GM19455 (cell line): ENCODE measurements around the gene CAB39.

ENCODE experiments used
- ATAC-seq: cut with Tn5 transposase; IDR thresholded peaks from one replicate; pipeline ENCODE4 v1.9.1; 2021; ENCODE audit not compliant: unreplicated experiment

The CAB39 gene

GRCh38 chr2:230712443-230713330, at the start of gene CAB39:
Gene CAB39, plus strand, starts transcription at chr2:230712842. Its CDS starts 47,160 bp downstream, at chr2:230760002.
- peak; percentile 77 for ATAC-seq

- no peak for ATAC-seq
Observed at GRCh38 chr2:230664128-230664527, 48.5 kb upstream of the CAB39 start.

- no peak for ATAC-seq
Observed at GRCh38 chr2:230664844-230665243, 47.8 kb upstream of the CAB39 start.

- ATAC-seq = no peak
Observed at GRCh38 chr2:230665263-230665691, 47.4 kb upstream of the CAB39 start.

- ATAC-seq = no peak
Observed at GRCh38 chr2:230666446-230666845, 46.2 kb upstream of the CAB39 start.

- ATAC-seq = no peak
Observed at GRCh38 chr2:230666885-230667712, 45.5 kb upstream of the CAB39 start.

GRCh38 chr2:230668184-230668938, 44.3 kb upstream of the CAB39 start:
- ATAC-seq = peak; percentile 57

- peak; percentile 40 for ATAC-seq
Observed at GRCh38 chr2:230668939-230669303, 43.7 kb upstream of the CAB39 start.

- ATAC-seq = no peak
Observed at GRCh38 chr2:230669386-230669950, 43.2 kb upstream of the CAB39 start.

GRCh38 chr2:230671117-230671516, 41.5 kb upstream of the CAB39 start:
- no peak for ATAC-seq

GRCh38 chr2:230672836-230673235, 39.8 kb upstream of the CAB39 start:
- ATAC-seq = no peak

- no peak for ATAC-seq
Observed at GRCh38 chr2:230674401-230674800, 38.2 kb upstream of the CAB39 start.

GRCh38 chr2:230674966-230675672, 37.5 kb upstream of the CAB39 start:
- no peak for ATAC-seq

GRCh38 chr2:230676546-230676945, 36.1 kb upstream of the CAB39 start:
- ATAC-seq = no peak

- ATAC-seq = no peak
Observed at GRCh38 chr2:230677201-230677946, 35.3 kb upstream of the CAB39 start.

GRCh38 chr2:230678018-230678417, 34.6 kb upstream of the CAB39 start:
- no peak for ATAC-seq

GRCh38 chr2:230678451-230678850, 34.2 kb upstream of the CAB39 start:
- ATAC-seq = no peak

GRCh38 chr2:230680463-230681170, 32.0 kb upstream of the CAB39 start:
- ATAC-seq = no peak

- no peak for ATAC-seq
Observed at GRCh38 chr2:230681171-230681545, 31.5 kb upstream of the CAB39 start.
